NCI-H82 treated with DMSO at 0.1 percent for 48 hours (cell line): ENCODE measurements around the gene RIMS1.
"Not testable (repeated sequence)": the region's sequence is repeated elsewhere in the genome, so short reads cannot be mapped to it uniquely, and the experiment has no call there.

Experiments
- DNase-seq: peaks from one replicate; lab custom pipeline; 2025; ENCODE audit not compliant: unreplicated experiment; lab: John Stamatoyannopoulos, UW

RIMS1 gene

GRCh38 chr6:72324591-72324990 is 438.2 kb downstream of the RIMS1 start:
- no peak for DNase-seq

- no peak for DNase-seq
Observed at GRCh38 chr6:72328775-72329174, 442.4 kb downstream of the RIMS1 start.

GRCh38 chr6:72335203-72335602 is 448.9 kb downstream of the RIMS1 start:
- not testable (repeated sequence) for DNase-seq

GRCh38 chr6:72348926-72349325 is 462.6 kb downstream of the RIMS1 start:
- DNase-seq = no peak

- no peak for DNase-seq
Observed at GRCh38 chr6:72350296-72350881, 464.0 kb downstream of the RIMS1 start.

- DNase-seq = no peak
Observed at GRCh38 chr6:72363844-72364740, 477.7 kb downstream of the RIMS1 start.

- no peak for DNase-seq
Observed at GRCh38 chr6:72365773-72366172, 479.4 kb downstream of the RIMS1 start.

- no peak for DNase-seq
Observed at GRCh38 chr6:72367439-72367838, 481.1 kb downstream of the RIMS1 start.

- DNase-seq = no peak
Observed at GRCh38 chr6:72371473-72371872, 485.1 kb downstream of the RIMS1 start.

GRCh38 chr6:72374172-72374571 is 487.8 kb downstream of the RIMS1 start:
- DNase-seq = no peak

GRCh38 chr6:72374857-72375256 is 488.5 kb downstream of the RIMS1 start:
- no peak for DNase-seq

GRCh38 chr6:72376736-72377135 is 490.4 kb downstream of the RIMS1 start:
- no peak for DNase-seq

GRCh38 chr6:72381076-72381475 is 494.7 kb downstream of the RIMS1 start:
- peak; percentile 90 for DNase-seq

GRCh38 chr6:72382602-72383529 is 496.5 kb downstream of the RIMS1 start:
- no peak for DNase-seq

GRCh38 chr6:72386324-72386723 is 500.0 kb downstream of the RIMS1 start:
- no peak for DNase-seq

GRCh38 chr6:72389698-72390097 is 503.3 kb downstream of the RIMS1 start:
- no peak for DNase-seq

GRCh38 chr6:72390548-72390947 is 504.2 kb downstream of the RIMS1 start:
- DNase-seq = no peak

GRCh38 chr6:72401865-72402264 is 515.5 kb downstream of the RIMS1 start:
- no peak for DNase-seq

GRCh38 chr6:72403413-72403812 is 517.1 kb downstream of the RIMS1 start:
- no peak for DNase-seq

GRCh38 chr6:72406517-72406916 is 520.2 kb downstream of the RIMS1 start:
- DNase-seq = no peak

GRCh38 chr6:72410769-72411168 is 524.4 kb downstream of the RIMS1 start:
- DNase-seq = no peak
